H1 (cell line): Measurements from ENCODE around the gene TNFAIP2. TPM values are rescaled to one million over a fixed set of nuclear protein-coding genes. Genes with fewer than 3 reads are reported as not detected.

Source experiments
- polyA plus RNA-seq, 7 experiments: library from polyadenylated mRNA; depleted of rRNA in 3 of 7; stranded (reverse) in 5 of 7; unstranded in 2 of 7; fragments of >200 nt in 5 of 7; fragments of 200-250 nt in 2 of 7; gene quantifications; 1 replicate in 5 of 7; 2 replicates in 1 of 7; 4 replicates in 1 of 7; pipeline versions ENCODE4 v1.2.1 to v1.2.3, GENCODE V29; 2011 to 2013; ENCODE audit warnings: missing spikeins in 2 of 7, mixed read lengths in 2 of 7
- total RNA-seq: library from RNA; stranded (reverse); fragmentation: NEBNext Ultra II Directional; extraction: Animal tissue kit (Norgen Biotek cat#: 25700); gene quantifications from 2 replicates; pipeline ENCODE4 v1.2.1, GENCODE V29; 2021
- TF ChIP-seq, protein P1 (sequence below), 3 experiments: IDR thresholded peaks; 1 replicate in 2 of 3; 2 replicates in 1 of 3; pipeline versions ENCODE4 v1.5.1 to v1.6.1; 2011; ENCODE audit warnings: low read length in 3 of 3, mild to moderate bottlenecking in 3 of 3, inconsistent platforms in 2 of 3, low read depth in 1 of 3, moderate library complexity in 1 of 3; ENCODE audit not compliant: insufficient read depth in 1 of 3; ENCODE audit errors: control extremely low read depth in 1 of 3

Gene TNFAIP2
- total and polyA plus RNA-seq, 2 of the 8 experiments (the other 6 are each of a cell fraction or from before 2014, with no cell fraction given): 28.3 to 34.5 TPM

DNA sequence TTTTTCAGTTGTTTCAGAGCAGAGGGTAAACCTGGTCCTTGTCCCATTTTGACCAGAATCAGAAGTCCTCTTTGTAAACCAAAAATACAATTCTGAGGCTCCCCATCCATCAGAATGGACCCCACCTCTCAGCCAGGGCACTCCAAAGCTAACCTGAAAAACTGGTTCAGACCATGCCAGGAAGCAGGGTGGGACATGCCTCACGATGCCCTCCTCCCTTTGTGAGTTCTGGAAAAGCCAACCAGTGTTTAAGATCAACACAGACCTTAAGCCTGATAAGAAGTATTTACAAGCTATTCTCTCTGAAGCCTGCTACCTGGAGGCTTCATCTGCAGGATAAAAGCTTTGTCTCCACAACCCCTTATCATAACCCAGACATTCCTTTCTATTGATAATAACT, 35.4 kb downstream of the TNFAIP2 start (continued):
- TF ChIP-seq, protein P1, sequence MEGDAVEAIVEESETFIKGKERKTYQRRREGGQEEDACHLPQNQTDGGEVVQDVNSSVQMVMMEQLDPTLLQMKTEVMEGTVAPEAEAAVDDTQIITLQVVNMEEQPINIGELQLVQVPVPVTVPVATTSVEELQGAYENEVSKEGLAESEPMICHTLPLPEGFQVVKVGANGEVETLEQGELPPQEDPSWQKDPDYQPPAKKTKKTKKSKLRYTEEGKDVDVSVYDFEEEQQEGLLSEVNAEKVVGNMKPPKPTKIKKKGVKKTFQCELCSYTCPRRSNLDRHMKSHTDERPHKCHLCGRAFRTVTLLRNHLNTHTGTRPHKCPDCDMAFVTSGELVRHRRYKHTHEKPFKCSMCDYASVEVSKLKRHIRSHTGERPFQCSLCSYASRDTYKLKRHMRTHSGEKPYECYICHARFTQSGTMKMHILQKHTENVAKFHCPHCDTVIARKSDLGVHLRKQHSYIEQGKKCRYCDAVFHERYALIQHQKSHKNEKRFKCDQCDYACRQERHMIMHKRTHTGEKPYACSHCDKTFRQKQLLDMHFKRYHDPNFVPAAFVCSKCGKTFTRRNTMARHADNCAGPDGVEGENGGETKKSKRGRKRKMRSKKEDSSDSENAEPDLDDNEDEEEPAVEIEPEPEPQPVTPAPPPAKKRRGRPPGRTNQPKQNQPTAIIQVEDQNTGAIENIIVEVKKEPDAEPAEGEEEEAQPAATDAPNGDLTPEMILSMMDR (IDR thresholded peaks at IDR 0.05; ENCODE audit: control extremely low read depth in 1 of 3, insufficient read depth in 1 of 3, low read depth in 1 of 3, low read length in 3 of 3): no peak
- TF ChIP-seq, all 59 proteins: peak for 0
